ENCODE data around the gene SLCO2A1. TPM values are rescaled to one million over a fixed set of nuclear protein-coding genes. Genes with fewer than 3 reads are reported as not detected.

SLCO2A1 gene
- total RNA-seq, 1 donor from 2014 or later = 234 TPM

- Histone ChIP-seq H3K4me3 (no peak overlapping the region), H3K27ac (no peak overlapping the region), H3K9me3 (no peaks in the 10 kb centered on the region), H3K4me1 (no peaks in the 10 kb centered on the region), H3K36me3 (no peaks in the 10 kb centered on the region), H3K27me3 (peaks cover 6% of the 10 kb centered on the region)
- no peak for ATAC-seq
- intact Hi-C loops (cut with DNase I) = no loop called here
- TF ChIP-seq CTCF (IDR thresholded peaks at IDR 0.05) = no peak
- DNase-seq = no peak
These were observed 140.9 kb downstream of the SLCO2A1 start for GRCh38 chr3:133888726-133889340.

GRCh38 chr3:133887803-133888703 is 141.7 kb downstream of the SLCO2A1 start:
- Histone ChIP-seq H3K9me3 (no peaks in the 10 kb centered on the region), H3K27ac (no peak overlapping the region), H3K36me3 (no peaks in the 10 kb centered on the region), H3K4me3 (no peak overlapping the region), H3K4me1 (no peaks in the 10 kb centered on the region), H3K27me3 (peaks cover 4% of the 10 kb centered on the region)
- intact Hi-C loops (cut with DNase I) = no loop called here
- TF ChIP-seq CTCF (IDR thresholded peaks at IDR 0.05) = no peak
- no peak for DNase-seq
- no peak for ATAC-seq

GRCh38 chr3:133887074-133887802 is 142.5 kb downstream of the SLCO2A1 start:
- Histone ChIP-seq H3K4me1 (no peaks in the 10 kb centered on the region), H3K27ac (no peak overlapping the region), H3K4me3 (no peak overlapping the region), H3K9me3 (no peaks in the 10 kb centered on the region), H3K36me3 (no peaks in the 10 kb centered on the region), H3K27me3 (no peaks in the 10 kb centered on the region)
- intact Hi-C loops (cut with DNase I) = no loop called here
- TF ChIP-seq CTCF (IDR thresholded peaks at IDR 0.05) = no peak
- ATAC-seq = no peak
- no peak for DNase-seq

GRCh38 chr3:133886031-133886722 is 143.5 kb downstream of the SLCO2A1 start:
- TF ChIP-seq CTCF (IDR thresholded peaks at IDR 0.05) = no peak
- Histone ChIP-seq H3K27me3 (no peaks in the 10 kb centered on the region), H3K36me3 (no peaks in the 10 kb centered on the region), H3K4me3 (no peak overlapping the region), H3K9me3 (no peaks in the 10 kb centered on the region), H3K27ac (no peak overlapping the region), H3K4me1 (no peaks in the 10 kb centered on the region)
- ATAC-seq = no peak
- DNase-seq = no peak
- intact Hi-C loops (cut with DNase I) = no loop called here

GRCh38 chr3:133884887-133885711 is 144.6 kb downstream of the SLCO2A1 start:
- Histone ChIP-seq H3K36me3 (no peaks in the 10 kb centered on the region), H3K27ac (no peak overlapping the region), H3K4me1 (no peaks in the 10 kb centered on the region), H3K4me3 (no peak overlapping the region), H3K27me3 (no peaks in the 10 kb centered on the region), H3K9me3 (no peaks in the 10 kb centered on the region)
- intact Hi-C loops (cut with DNase I) = no loop called here
- DNase-seq (no peak), ATAC-seq (no peak)
- TF ChIP-seq CTCF (IDR thresholded peaks at IDR 0.05) = no peak

Data from upper lobe of right lung (tissue), 1 donor.